AG09309 (cell line): ENCODE data around the gene MRPS18B.
"Not testable (repeated sequence)": the region's sequence is repeated elsewhere in the genome, so short reads cannot be mapped to it uniquely, and the experiment has no call there.

Experiments
- DNase-seq: peaks from one replicate; pipeline ENCODE4 v3.0.0-alpha.2; 2010; ENCODE audit warnings: low read depth
- H3K4me3 ChIP-seq: 2 replicates; pipeline ENCODE4 v1.5.1; 2011; ENCODE audit warnings: mild to moderate bottlenecking, low read depth, low read length, moderate library complexity; ENCODE audit not compliant: control insufficient read depth
- TF ChIP-seq, protein P1 (sequence below): IDR thresholded peaks from 2 replicates; pipeline ENCODE4 v1.5.1; 2011; ENCODE audit warnings: mild to moderate bottlenecking, low read depth, low read length, inconsistent platforms; ENCODE audit not compliant: insufficient read depth, control insufficient read depth; ENCODE audit errors: missing control alignments

Gene MRPS18B

DNA sequence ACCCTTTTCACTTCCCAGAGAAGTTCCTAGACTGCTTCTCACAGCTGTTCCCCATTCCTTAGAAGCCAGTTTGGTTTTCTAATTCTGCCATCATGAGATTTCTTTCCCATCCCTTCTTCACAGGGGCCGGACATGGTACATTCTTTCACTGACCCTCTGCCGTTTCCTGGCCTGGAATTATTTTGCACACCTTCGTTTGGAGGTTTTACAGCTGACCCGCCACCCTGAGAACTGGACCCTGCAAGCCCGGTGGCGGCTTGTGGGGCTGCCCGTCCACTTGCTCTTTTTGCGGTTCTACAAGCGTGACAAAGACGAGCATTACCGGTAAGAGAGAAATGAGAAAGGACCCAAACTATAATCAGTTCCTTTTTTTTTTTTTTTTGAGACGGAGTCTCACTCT is 33.5 kb downstream of the MRPS18B start:
- TF ChIP-seq, protein P1, sequence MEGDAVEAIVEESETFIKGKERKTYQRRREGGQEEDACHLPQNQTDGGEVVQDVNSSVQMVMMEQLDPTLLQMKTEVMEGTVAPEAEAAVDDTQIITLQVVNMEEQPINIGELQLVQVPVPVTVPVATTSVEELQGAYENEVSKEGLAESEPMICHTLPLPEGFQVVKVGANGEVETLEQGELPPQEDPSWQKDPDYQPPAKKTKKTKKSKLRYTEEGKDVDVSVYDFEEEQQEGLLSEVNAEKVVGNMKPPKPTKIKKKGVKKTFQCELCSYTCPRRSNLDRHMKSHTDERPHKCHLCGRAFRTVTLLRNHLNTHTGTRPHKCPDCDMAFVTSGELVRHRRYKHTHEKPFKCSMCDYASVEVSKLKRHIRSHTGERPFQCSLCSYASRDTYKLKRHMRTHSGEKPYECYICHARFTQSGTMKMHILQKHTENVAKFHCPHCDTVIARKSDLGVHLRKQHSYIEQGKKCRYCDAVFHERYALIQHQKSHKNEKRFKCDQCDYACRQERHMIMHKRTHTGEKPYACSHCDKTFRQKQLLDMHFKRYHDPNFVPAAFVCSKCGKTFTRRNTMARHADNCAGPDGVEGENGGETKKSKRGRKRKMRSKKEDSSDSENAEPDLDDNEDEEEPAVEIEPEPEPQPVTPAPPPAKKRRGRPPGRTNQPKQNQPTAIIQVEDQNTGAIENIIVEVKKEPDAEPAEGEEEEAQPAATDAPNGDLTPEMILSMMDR = no peak
- no peak for DNase-seq

DNA sequence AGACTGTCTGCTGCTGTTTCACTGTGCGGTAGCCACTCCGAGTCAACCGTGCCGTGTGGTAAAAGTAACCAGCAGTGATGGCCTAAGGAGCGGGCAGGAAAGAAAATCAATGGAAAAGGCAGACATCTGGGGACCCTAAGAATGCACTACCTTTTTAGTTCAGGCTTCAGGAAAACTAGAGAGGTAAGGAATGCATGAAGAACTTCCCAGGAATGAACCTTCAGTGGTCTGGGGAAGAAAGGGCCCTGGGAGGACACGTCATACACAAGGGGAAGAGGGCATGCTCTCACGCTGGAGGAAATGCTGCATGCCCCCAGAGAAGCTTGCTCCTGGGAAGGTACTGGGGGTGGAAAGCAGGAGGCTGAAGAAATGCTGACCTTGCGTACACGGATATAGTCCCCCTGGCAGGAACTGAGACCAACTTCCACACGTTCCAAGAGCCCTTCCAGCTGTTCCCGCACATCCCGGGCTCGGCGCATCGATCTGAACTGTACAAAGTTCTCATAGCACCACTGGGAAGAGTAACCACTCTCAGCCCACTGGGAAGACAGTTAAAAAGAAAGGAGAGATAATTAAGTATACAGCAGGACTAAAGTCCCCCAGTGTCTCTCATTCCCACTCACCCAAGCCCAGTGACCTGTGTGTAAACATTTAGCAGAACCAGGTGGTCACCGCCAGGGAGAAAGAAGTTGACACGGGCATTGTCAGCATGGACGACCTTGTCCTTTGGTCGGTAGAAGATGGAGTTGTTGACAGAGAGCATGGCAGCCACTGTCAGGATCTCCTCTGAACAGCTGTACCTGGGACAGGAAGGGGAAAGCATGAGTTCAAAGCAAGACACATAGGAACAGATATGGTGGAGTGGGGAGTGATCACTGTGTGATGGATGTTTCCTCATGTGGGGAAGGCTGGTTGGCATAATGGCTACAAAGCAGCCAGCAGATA is 37.4 kb downstream of the MRPS18B start:
- H3K4me3 ChIP-seq = no peak overlapping the region
- TF ChIP-seq, protein P1 = no peak
- DNase-seq = no peak

More for the DNA sequence above, 33.5 kb downstream of the MRPS18B start:
- no peak overlapping the region for H3K4me3 ChIP-seq

DNA sequence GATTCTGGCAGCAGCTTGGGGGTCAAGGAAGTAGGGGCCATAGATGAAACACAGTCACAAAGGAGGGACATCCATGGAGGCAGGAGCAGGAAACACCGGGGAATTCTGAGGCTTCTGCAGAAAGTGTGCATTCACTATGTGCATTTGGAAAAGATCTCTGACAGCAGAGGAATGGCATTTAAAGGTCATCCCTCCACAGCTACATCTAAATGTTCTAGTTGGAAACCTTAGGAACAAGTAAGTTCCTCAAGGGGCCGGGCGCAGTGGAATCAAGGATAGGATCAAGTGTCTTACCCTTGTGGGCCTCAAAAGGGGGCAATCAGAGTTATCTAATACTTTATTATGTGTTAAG is 38.1 kb downstream of the MRPS18B start:
- TF ChIP-seq, protein P1 = no peak
- DNase-seq = no peak
- no peak overlapping the region for H3K4me3 ChIP-seq

DNA sequence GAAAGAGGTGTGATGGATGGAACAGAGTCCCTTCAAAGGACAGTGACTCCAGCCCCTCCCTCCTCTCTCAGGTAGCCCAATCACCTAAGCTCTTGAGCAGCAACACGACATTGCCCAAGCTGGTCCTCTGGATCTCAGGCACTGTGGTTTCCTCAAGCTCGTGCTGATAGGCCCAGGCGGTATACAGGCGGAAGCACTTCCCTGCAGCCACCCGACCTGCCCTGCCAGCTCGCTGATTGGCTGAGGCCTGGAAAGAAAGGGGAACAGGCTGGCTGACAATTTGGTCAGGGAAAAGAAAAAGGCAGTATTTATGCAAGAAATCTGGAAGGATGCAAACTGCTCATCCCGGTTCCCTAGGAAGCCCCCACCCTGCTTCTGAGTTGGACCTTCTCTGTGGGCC is 38.9 kb downstream of the MRPS18B start:
- no peak overlapping the region for H3K4me3 ChIP-seq
- TF ChIP-seq, protein P1 = no peak
- DNase-seq = no peak

DNA sequence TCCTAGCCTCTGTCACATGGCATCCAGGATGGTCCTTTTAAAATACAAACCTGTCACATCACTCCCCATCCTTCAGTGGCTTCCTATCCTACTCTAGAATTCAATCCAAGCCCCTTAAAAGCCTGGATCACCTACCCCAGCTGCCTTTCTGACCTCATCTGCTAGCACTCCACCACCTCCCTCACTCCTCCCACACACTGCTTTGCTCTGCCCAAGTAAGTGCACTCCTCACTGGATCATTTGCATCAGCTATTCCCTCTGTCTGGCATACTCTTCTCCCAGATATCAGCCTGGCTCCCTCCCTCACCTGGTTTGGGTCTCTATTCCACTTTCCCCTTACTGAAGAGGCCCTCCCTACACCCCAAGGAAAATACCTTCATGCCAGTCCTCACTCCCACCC is 39.8 kb downstream of the MRPS18B start:
- TF ChIP-seq, protein P1 = no peak
- DNase-seq = no peak
- no peak overlapping the region for H3K4me3 ChIP-seq

DNA sequence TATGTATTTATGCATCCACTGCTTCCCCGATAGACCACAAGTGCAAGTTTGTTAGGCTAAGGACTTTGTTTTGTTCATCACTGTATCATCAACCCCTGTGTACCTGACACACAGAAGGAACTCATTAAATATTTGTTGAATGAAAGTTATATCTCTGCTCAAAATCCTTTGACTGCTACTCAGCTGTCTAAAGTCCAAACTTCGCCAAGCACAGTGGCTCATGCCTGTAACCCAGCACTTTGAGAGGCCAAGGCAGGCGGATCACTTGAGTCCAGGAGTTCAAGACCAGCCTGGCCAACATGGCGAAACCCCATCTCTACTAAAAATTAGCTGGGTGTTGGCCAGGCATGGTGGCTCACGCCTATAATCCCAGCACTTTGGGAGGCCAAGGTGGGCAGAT is 40.3 kb downstream of the MRPS18B start:
- not testable (repeated sequence) for H3K4me3 ChIP-seq, DNase-seq

DNA sequence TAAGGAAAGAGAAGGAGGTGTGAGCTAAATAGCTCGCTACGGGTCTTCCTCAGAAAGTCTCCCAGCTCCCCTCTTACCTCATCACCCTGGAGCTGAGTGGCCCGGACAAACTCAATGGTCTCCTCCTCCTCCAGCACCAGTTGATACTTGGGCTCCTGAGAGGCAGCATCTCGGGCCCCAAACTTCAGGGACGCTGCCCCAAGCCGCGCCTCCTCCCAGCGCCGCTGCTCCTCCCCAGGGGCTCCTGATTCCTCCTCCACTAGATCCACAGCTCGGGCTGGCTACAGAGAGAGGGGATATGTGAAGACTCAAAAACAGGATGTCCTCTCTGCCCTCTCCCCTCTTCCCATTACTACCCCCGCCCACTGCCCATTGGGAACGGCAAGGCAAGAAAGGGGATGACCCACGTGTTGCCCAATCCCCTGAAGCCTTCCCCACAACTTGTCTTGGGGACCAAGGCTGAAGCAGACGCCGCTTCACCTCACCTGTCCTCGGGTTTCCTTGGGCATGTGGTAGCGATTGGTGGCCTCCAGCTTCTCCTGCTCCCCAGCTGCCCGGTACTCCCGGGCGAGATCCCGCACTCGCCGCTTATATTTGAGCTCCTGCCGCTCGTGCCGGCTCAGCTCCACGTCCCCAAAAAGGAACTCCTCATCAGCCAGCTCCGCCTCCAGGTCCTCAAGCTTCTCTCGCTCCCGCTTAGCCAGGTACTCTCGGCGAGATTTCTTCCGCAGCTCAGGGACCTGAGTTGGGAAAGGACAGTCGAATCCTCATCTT is 47.5 kb downstream of the MRPS18B start:
- no peak for DNase-seq
- H3K4me3 ChIP-seq = no peak overlapping the region
- TF ChIP-seq, protein P1 = no peak

DNA sequence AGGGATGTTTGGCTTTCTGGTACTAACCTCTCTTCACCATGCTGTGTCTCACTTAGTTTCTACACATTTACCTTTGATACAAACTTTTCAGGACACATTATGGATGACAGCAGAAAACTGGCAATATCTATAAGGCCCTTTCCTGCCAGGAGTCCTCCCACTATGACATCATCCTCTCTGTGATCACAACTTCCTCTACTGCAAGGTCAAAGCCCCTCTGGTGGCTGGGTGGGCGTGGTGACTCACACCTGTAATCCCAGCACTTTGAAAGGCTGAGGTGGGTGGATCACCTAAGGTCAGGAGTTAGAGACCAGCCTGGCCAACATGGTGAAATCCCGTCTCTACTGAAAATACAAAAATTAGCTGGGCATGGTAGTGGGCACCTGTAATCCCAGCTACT is 48.7 kb downstream of the MRPS18B start:
- not testable (repeated sequence) for DNase-seq, H3K4me3 ChIP-seq
